Mononuclear cell (primary cell): ENCODE measurements around the gene DCUN1D4. TPM values are rescaled to one million over a fixed set of nuclear protein-coding genes. Genes with fewer than 3 reads are reported as not detected.
"Not testable (repeated sequence)": the region's sequence is repeated elsewhere in the genome, so short reads cannot be mapped to it uniquely, and the experiment has no call there.

Experiments used
- H3K27me3 ChIP-seq: 2 replicates; pipeline ENCODE4 v1.6.0; 2011; ENCODE audit warnings: low read length, control low read depth; ENCODE audit not compliant: insufficient read depth
- H3K4me1 ChIP-seq: 2 replicates; pipeline ENCODE4 v1.5.1; 2011; ENCODE audit warnings: mild to moderate bottlenecking, low read length, control low read depth; ENCODE audit not compliant: insufficient read depth
- H3K4me3 ChIP-seq: 2 replicates; pipeline ENCODE4 v1.5.1; 2011; ENCODE audit warnings: mild to moderate bottlenecking, low read length, moderate library complexity
- H3K9me3 ChIP-seq: 2 replicates; pipeline ENCODE4 v1.5.1; 2011; ENCODE audit warnings: low read depth, mild to moderate bottlenecking, control low read depth, low read length
- total RNA-seq: library from RNA; depleted of rRNA; stranded (reverse); fragments of >200 nt; gene quantifications from one replicate; pipeline ENCODE4 v1.2.3, GENCODE V29; 2012

The DCUN1D4 gene
- total RNA-seq, 1 donor, result 55.0 TPM

DNA sequence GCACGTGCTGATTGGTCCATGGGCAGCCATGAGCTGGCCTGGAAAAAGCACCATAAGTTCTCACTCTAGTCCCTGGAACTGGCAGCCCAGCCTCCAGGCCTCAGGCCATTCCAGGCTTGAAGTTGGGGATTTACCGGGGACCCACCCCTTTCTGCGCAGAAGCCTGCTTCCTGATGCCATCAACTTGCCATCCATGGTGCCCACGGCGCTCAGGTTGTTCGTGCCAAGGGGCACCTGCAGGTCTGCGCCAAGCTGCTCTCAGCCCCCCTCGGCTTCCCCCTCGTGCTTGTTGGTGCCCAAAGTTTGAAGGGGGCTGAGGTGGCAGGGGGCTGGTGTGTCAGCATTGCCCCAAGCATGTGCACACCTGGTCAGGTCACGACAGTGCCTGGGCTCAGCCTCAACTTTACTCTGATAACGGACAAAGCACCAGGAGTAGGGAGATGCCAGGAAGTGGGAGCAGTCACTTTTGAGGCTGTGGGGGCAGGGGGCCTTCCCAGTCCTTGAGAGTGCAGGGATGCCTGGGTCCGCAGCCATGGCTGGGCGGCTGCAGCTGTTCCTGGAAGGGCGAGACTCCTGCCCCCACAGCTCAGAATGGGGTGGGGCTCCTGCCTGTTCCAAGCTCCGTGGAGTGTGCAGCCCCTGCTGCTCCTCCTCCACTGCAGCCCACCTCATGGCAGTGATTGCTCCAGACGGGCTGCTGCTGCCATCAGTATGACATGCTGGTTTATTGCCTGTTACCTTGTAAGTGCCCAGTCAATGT lies 24.9 kb downstream of the DCUN1D4 start:
- Histone ChIP-seq H3K27me3 (no peaks in the 10 kb centered on the region), H3K4me3 (no peak overlapping the region), H3K9me3 (no peaks in the 10 kb centered on the region), H3K4me1 (no peaks in the 10 kb centered on the region)

DNA sequence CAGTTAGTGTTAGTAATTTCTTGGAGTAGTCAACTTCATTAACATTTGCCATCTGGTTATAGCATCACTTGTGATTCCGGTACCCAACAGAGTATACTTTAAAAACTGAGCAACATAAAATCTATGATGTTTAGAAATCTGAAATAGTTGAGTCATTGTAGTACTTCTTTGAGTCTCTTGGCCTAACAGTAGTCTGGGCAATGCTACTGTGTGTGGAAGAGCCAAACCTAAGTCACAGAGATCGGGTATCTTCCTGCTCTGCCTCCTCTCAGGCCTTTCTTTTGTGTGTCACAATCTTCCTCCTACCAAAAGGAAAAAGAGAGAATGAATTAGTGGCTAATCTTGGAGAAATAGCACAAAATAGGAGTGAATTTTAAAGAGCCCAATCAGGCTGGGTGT lies 25.5 kb downstream of the DCUN1D4 start:
- Histone ChIP-seq H3K27me3 (no peaks in the 10 kb centered on the region), H3K4me3 (no peak overlapping the region), H3K4me1 (no peaks in the 10 kb centered on the region), H3K9me3 (no peaks in the 10 kb centered on the region)

DNA sequence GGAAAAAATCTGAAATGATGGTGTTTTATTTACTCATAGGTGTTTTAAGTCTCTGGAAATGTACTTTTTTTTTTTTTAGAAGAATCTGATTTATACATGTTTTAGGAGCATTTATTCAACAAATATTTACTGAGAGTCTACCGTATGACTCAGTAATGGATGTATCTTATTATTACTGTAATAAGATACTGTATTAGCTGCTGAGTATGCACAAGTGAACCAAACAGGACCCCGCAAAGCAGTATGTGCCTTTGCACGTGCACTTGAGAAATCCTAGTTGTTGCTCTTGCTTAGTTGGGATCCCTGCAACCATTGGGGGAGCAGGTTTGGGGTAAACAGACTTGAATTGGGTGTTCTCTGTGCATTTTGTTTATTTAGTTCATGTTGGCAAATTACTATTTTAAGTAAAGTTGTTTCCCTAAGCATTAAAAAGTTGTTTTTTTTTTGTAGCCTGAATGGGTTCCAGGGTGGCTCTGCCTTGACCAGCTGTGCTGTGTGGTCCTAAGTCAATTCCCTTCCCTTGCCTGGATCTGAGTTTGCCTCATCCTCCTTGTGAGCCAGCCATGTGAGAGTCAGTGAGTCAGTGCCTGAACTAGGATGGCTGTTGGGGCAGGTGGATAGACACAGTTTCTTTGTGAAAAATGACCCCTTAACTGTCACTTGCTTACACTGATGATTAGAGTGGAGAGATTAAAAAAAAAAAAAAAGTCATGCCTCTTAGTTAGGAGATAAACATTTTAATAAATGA lies 27.7 kb downstream of the DCUN1D4 start:
- H3K4me3 ChIP-seq, result no peak overlapping the region
- no peaks in the 10 kb centered on the region for H3K27me3 ChIP-seq
- H3K4me1 ChIP-seq, result no peaks in the 10 kb centered on the region
- H3K9me3 ChIP-seq, result no peaks in the 10 kb centered on the region

DNA sequence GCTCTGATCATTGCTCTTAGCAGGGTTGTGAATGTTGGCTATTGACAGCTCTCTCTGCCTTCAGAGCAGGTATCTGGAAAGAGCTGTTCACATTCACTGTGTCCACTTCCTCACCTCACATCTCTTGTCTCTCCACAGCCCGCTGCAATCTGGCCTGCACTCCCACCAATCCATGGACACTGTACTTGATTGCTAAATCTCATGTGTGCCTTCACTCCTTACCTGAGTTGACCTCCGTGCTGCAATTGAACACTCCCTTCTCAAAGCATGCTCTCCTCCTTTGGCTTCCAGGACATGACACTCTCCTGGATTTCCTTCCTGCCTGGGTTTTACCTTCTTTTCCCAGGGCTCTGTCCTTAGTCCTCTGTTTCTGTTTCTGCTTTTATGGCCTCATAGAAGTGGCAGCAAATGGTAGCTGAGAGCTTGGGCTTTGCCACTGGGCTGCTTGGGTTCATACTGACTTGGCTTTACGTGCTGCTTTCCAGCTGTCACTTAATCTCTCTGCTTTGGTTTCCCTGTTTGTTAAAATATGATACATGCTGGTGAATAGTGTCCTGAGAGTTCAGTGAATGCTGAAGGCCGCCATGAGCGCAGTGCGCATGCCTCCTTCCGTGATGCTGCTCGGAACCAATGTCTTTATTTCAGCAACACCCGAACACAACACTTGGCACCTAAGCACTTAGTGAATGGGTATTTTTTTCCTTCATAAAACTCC lies 29.5 kb downstream of the DCUN1D4 start:
- no peaks in the 10 kb centered on the region for H3K27me3 ChIP-seq
- H3K4me3 ChIP-seq, result no peak overlapping the region

DNA sequence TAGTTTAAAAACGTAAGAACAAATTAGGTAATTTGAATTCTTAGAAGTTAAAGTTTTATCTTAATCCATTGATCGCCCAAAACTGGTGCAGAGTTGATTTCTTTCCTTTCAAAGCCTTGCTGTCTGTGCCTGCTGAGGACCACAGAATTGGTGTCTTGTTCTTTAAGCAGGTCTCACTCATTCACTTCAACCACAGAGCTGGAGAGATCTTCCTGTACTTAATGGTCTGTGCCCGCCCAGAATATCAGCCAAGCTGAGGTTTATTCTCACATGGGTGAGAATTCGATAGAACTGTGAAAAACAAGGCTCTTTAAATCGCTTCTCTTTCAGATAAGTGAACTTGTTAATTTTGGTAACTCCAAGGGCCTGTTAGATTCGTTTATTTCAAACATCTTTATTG lies 31.6 kb downstream of the DCUN1D4 start:
- Histone ChIP-seq H3K27me3 (no peaks in the 10 kb centered on the region), H3K9me3 (no peaks in the 10 kb centered on the region), H3K4me3 (no peak overlapping the region), H3K4me1 (no peaks in the 10 kb centered on the region)

More for the DNA sequence above, 29.5 kb downstream of the DCUN1D4 start:
- Histone ChIP-seq H3K9me3 (no peaks in the 10 kb centered on the region), H3K4me1 (no peaks in the 10 kb centered on the region)

DNA sequence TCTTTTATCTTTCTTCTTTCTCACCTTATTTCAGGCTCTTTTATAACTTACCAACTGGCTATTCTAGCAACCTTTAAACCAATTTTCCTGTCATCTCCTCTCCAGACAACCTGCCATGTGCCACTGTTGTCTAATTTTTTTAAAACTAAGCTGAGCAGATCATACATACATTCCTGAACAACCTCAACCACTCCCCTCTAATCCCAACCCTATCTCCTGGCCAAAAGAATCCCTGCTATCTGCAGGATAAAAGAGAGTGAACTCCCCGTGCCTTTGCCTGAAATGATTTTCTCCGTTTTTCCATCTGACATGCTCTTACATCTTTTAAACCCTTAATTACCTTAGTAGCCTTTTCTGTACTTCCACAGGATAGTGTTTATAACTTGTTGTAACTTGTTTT lies 35.5 kb downstream of the DCUN1D4 start:
- no peaks in the 10 kb centered on the region for H3K4me1 ChIP-seq
- no peaks in the 10 kb centered on the region for H3K27me3 ChIP-seq
- H3K9me3 ChIP-seq, result no peaks in the 10 kb centered on the region
- H3K4me3 ChIP-seq, result no peak overlapping the region

DNA sequence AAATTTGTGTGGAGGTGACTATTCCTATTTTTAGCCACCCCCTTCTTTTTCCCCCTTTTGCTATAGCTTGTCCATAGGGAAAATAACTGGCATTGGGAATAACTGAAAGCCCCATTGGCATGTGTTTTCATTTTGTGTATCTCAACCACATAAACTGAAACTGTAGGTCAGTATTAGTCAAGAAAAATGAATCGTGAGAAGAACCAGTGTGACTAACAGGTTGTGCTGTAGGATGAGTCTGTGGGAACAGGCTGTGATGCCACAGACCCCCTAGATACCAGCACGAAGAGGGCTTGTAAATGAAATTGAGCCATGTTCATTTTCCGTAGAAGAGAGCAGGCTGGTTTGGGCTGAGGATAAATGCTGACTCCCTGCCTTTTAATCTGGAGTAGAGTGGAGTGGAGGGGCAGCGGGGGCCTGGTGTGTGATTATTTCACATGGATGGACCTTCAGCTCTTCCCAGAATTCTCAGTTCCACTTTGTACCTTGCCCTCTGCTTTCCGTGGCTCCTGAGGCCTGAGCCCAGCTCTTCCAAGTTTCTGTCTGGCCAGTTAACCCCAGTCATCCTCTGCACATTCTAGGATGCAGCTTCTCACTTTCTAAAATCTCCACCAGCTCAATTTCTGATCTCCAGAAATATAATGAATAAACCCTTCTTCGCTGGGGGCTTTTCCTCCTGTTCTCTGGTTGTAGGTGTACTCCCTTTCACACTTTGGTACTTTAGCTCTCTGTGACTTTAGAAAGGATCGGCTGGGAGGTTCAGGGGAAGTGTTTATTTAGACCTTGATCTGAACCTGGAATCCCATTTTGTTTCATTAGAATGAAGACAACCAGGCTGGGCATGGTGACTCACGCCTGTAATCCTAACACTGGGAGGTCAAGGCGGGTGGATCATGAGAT lies 37.3 kb downstream of the DCUN1D4 start:
- Histone ChIP-seq H3K4me3 (no peak overlapping the region), H3K9me3 (no peaks in the 10 kb centered on the region), H3K27me3 (no peaks in the 10 kb centered on the region), H3K4me1 (no peaks in the 10 kb centered on the region)

DNA sequence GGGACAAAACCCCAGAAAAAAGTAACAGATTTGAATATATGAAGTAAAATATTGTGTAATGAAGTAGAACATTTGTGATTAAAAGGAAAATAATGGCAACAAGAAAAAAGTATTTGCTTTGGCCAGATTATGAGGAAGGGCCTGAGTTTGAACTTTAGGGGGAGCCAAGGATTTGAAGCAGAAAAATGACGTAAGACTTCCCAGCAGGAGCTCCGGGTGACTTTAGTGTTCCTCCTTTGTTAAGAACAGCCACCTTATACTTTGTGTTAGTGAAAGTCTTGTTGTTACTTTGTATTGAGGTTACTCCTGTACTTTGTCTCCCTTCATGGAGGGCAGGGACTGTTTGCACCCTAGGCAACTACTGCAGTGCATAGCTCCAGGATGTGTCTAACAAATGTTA lies 41.1 kb downstream of the DCUN1D4 start:
- Histone ChIP-seq H3K4me1 (no peaks in the 10 kb centered on the region), H3K27me3 (no peaks in the 10 kb centered on the region), H3K9me3 (no peaks in the 10 kb centered on the region), H3K4me3 (no peak overlapping the region)

DNA sequence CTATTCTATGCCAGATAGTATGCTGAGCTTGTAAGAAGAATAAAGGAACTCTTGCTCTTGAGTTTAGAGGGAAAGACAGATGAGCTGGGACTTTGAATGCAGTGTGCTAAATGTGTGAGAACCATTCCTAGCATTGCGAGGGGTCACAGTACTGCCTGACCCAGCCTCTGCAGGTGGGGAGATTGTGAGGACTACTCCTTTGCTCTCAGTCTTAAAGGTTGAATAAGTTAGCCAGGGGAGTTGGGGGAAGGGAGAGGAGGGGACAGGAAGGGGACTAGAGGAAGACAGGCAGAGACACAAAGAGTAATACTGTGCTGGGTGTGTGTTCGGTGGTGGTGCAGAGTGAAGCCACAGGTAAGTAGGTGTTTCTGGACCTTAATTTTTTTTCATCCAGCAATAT lies 41.7 kb downstream of the DCUN1D4 start:
- Histone ChIP-seq H3K4me3 (no peak overlapping the region), H3K27me3 (no peaks in the 10 kb centered on the region), H3K9me3 (no peaks in the 10 kb centered on the region), H3K4me1 (no peaks in the 10 kb centered on the region)

DNA sequence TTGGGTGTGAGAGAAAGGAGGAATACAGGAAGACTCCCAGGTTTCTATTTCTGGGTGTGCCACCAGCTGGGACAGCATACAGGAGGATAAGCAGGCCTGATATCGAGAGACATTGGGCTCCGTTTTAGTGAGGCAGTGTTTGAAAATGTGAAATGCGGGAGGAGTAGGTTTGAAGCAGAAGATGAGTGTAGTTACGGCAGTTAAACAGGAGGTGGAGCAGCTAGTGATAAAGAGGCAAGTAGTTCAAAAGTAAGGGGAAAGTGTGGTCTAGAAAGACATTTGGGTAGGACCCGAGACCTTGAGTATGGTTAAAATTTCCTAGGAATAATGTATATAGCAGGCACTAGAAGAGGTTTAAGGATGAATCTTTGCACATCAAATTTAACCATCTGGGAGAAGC lies 42.4 kb downstream of the DCUN1D4 start:
- no peaks in the 10 kb centered on the region for H3K27me3 ChIP-seq
- no peaks in the 10 kb centered on the region for H3K9me3 ChIP-seq
- no peak overlapping the region for H3K4me3 ChIP-seq
- H3K4me1 ChIP-seq, result no peaks in the 10 kb centered on the region

DNA sequence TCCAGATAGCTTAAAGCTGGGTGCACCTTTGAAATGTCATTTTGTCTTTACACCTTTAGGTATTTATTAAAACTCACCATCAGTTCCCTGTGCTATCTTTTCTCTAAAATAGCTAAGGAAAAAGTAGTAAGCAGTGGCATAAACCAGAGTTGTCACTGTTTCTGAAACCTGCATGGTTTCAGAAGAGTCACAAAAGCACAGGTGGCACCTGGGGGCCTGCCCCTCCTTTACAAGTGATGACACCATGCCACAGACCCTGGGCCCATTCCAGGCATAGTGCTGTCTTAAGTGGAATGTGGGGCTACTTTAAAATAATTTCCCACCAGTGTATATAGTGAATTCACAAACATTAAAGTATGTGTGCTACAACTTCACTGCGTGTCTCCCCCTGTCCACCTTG lies 47.8 kb downstream of the DCUN1D4 start:
- H3K4me1 ChIP-seq, result no peaks in the 10 kb centered on the region
- no peaks in the 10 kb centered on the region for H3K27me3 ChIP-seq
- no peaks in the 10 kb centered on the region for H3K9me3 ChIP-seq
- H3K4me3 ChIP-seq, result no peak overlapping the region

DNA sequence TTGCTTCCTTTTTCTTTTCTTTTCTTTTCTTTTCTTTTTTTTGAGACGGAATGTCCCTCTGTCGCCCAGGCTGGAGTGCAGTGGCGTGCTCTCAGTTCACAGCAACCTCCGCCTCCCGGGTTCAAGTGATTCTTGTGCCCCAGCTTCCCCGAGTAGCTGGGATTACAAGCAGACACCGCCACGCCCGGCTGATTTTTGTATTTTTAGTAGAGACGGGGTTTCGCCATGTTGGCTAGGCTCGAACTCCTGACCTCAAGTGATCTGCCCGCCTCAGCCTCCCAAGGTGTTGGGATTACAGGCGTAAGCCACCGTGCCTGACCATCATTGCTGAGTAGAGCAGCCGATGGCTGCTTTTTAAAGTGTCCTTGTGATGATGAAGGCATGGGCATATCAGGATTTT lies 50.4 kb downstream of the DCUN1D4 start:
- not testable (repeated sequence) for H3K27me3 ChIP-seq, H3K9me3 ChIP-seq, H3K4me1 ChIP-seq, H3K4me3 ChIP-seq

DNA sequence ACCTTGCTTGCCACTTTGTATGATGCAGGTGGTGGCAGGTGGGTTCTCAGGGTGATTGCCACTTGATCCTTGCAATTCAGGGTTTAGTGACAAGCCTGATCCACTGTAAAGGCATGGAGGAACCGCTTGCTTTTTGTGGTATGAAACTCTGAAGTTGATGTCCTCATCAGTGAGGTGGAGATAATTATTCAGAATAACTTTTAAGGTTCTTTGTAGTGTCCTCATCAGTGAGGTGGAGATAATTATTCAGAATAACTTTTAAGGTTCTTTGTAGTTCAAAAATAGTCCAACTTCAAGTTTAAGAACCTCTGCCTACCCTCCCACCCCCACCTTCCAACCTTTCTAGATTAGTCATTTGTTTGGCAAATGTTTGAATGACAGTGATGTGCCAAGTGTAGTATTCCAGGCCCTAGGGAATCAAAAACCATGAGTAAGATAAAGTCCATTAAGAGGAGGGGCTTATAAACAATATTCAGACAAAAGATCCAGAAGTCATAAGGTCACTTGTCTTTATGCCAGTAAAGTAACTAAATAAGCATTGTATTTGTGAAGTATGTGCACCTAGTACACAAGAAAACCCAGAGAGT lies 51.2 kb downstream of the DCUN1D4 start:
- no peaks in the 10 kb centered on the region for H3K9me3 ChIP-seq
- no peaks in the 10 kb centered on the region for H3K27me3 ChIP-seq
- no peaks in the 10 kb centered on the region for H3K4me1 ChIP-seq
- H3K4me3 ChIP-seq, result no peak overlapping the region

DNA sequence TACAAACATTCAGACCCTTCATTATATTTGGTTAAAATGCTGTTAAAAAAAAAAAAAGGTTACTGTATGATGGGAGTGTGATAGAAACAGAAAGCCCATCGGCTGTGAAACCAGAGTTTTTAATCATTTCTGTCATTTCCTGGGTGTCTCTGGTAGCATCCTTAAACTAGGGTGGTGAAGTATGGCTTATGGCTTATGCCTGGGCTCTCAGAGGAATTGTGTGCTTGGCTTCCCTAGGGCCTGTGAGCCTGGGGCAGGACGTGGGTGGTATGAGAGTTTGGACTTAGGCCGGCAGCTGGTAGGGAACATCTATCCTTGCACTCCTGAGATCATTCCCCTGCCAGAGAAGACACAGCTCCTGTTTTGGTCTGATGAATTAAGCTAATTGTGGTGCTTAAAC lies 52.2 kb downstream of the DCUN1D4 start:
- no peaks in the 10 kb centered on the region for H3K9me3 ChIP-seq
- no peak overlapping the region for H3K4me3 ChIP-seq
- H3K27me3 ChIP-seq, result no peaks in the 10 kb centered on the region
- peaks cover 1% of the 10 kb centered on the region for H3K4me1 ChIP-seq
